Measurements from ENCODE around the gene IFNAR1. TPM values are rescaled to one million over a fixed set of nuclear protein-coding genes. Genes with fewer than 3 reads are reported as not detected.
"Not testable (repeated sequence)": the region's sequence is repeated elsewhere in the genome, so short reads cannot be mapped to it uniquely, and the experiment has no call there.

IFNAR1 gene
- total RNA-seq, 4 donors from 2014 or later: 10.3 to 30.7 (median 28.9) TPM

DNA sequence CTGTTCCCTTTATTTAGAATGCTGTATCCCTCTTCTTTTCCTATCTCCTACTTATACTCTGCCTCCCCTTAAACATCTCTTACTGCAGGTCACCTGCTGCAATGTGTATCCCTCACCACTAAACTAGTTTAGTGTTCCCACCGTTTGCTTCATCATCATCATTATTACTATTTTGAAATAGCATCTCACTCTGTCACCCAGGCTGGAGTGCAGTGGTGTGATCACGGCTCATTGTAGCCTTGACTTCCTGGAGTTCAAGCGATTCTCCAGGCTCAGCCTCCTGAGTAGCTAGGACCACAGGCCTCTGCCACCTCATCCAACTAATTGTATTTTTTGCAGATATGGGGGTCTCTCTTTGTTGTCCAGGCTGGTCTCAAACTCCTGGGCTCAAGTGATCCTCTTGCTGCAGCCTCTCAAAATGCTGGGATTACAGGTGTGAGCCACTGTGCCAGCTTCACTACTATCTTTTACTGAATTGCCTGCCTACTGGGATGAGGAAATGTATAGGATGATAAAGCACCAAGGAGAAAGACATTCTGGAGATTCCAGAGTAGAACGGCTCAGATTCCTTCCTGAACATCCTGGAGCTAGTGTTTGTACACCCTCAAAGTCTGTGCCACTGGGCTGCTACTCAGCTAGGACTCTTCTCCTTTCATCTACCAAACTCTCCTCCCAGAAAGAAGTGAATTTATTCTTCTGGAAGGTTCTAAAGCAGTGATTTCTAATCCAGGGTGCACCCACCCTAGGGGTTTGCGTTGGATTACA lies 8.6 kb upstream of the IFNAR1 start:
- no peak overlapping the region for H3K27ac ChIP-seq

DNA sequence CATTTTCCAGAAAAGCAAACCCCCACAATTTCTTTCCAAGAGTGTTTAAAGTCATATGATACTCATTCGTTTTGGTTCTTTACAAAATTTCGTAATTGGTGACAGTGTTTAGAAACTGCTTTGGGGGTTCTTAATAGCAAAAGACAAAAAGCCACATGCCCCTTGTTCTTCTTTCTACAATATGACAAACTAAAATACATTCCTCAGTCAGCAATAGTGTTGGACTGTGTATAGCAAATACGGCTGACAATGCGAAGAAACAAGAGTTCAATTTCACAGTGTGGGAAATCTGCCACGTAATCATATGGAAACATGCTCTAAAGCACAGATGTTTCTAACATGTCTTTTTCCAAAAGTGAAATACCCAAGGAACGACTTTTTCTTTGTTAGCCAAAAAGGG lies 7.6 kb upstream of the IFNAR1 start:
- no peak overlapping the region for H3K4me3 ChIP-seq
- no peaks in the 10 kb centered on the region for H3K27me3 ChIP-seq
- no peak overlapping the region for H3K27ac ChIP-seq
- no peaks in the 10 kb centered on the region for H3K36me3 ChIP-seq
- no peaks in the 10 kb centered on the region for H3K9me3 ChIP-seq
- no peaks in the 10 kb centered on the region for H3K4me1 ChIP-seq
- intact Hi-C loops (cut with DNase I; ENCODE audit: low total_unique reads): no loop called here
- WGBS, 2 donors (ENCODE audit: low coverage in 1 of 2): 58 to 73% methylated on average over 6 of the region's 6 CpGs
- no peak for DNase-seq
- TF ChIP-seq, protein P1, sequence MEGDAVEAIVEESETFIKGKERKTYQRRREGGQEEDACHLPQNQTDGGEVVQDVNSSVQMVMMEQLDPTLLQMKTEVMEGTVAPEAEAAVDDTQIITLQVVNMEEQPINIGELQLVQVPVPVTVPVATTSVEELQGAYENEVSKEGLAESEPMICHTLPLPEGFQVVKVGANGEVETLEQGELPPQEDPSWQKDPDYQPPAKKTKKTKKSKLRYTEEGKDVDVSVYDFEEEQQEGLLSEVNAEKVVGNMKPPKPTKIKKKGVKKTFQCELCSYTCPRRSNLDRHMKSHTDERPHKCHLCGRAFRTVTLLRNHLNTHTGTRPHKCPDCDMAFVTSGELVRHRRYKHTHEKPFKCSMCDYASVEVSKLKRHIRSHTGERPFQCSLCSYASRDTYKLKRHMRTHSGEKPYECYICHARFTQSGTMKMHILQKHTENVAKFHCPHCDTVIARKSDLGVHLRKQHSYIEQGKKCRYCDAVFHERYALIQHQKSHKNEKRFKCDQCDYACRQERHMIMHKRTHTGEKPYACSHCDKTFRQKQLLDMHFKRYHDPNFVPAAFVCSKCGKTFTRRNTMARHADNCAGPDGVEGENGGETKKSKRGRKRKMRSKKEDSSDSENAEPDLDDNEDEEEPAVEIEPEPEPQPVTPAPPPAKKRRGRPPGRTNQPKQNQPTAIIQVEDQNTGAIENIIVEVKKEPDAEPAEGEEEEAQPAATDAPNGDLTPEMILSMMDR (IDR thresholded peaks at IDR 0.05): no peak
- TF ChIP-seq POLR2A (IDR thresholded peaks at IDR 0.05) (no peak), EP300 (IDR thresholded peaks at IDR 0.05; ENCODE audit: low read depth) (no peak), POLR2AphosphoS5 (IDR thresholded peaks at IDR 0.05) (no peak)
- in situ Hi-C loops (cut with MboI; ENCODE audit: low pct_ligation_motif_present in 1 of 4, low pct_unique_long_range_greater_than_20kb in 1 of 4, low sequenced_read_pairs in 3 of 4): no loop called here

More for the DNA sequence above, 8.6 kb upstream of the IFNAR1 start:
- in situ Hi-C loops (cut with MboI; ENCODE audit: low pct_ligation_motif_present in 1 of 4, low pct_unique_long_range_greater_than_20kb in 1 of 4, low sequenced_read_pairs in 3 of 4) (no loop called here), intact Hi-C loops (cut with DNase I; ENCODE audit: low total_unique reads) (no loop called here)
- no peaks in the 10 kb centered on the region for H3K36me3 ChIP-seq
- no peaks in the 10 kb centered on the region for H3K4me1 ChIP-seq
- H3K9me3 ChIP-seq: no peaks in the 10 kb centered on the region
- H3K4me3 ChIP-seq: no peak overlapping the region
- 80% methylated on average over 3 to 5 of the region's 5 CpGs for WGBS, 2 donors (ENCODE audit: low coverage in 1 of 2)
- H3K27me3 ChIP-seq: no peaks in the 10 kb centered on the region
- no peak for DNase-seq
- TF ChIP-seq, protein P1 (IDR thresholded peaks at IDR 0.05): no peak
- TF ChIP-seq EP300 (IDR thresholded peaks at IDR 0.05; ENCODE audit: low read depth): no peak
- no peak for TF ChIP-seq POLR2A (IDR thresholded peaks at IDR 0.05)
- TF ChIP-seq POLR2AphosphoS5 (IDR thresholded peaks at IDR 0.05): no peak

DNA sequence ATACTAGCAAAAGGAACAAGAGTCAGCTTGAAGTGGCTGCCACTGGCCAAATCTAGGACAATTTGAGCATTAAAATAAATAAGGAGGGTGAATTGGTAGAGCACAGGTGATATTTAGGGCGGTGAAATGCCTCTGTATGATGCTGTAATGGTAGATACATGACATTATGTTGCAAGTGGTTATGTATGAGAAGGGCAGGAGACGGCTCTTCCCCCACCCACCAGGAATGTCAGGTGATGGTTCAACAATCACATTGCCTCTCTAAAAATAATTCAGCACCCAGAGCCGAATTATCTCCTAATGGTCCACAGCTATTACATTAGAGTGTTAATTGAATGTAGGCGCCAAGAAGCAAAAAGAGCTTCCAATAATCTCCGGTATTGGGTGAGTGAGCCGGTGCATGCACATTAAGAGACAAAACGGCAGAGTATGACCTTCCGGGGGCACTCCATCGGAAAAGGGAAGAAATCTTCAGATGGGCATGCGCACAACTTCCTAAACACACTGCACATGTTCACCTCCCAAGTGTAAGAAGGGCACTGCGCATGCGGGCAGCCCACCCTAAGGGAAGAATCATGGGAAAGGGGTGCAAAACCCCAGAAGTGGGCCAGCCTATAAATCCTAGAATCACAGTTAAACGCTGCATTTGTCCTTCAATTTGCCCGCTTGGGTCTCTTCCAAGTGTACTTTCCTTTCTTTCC lies 6.8 kb upstream of the IFNAR1 start:
- no peaks in the 10 kb centered on the region for H3K36me3 ChIP-seq
- no peaks in the 10 kb centered on the region for H3K4me1 ChIP-seq
- no peak overlapping the region for H3K27ac ChIP-seq
- no peak overlapping the region for H3K4me3 ChIP-seq
- in situ Hi-C loops (cut with MboI; ENCODE audit: low pct_ligation_motif_present in 1 of 4, low pct_unique_long_range_greater_than_20kb in 1 of 4, low sequenced_read_pairs in 3 of 4): no loop called here
- 81 to 87% methylated on average over 11 to 14 of the region's 14 CpGs for WGBS, 2 donors (ENCODE audit: low coverage in 1 of 2)
- intact Hi-C loops (cut with DNase I; ENCODE audit: low total_unique reads): no loop called here
- TF ChIP-seq POLR2AphosphoS5 (IDR thresholded peaks at IDR 0.05) (no peak), POLR2A (IDR thresholded peaks at IDR 0.05) (no peak), EP300 (IDR thresholded peaks at IDR 0.05; ENCODE audit: low read depth) (no peak)
- TF ChIP-seq, protein P1 (IDR thresholded peaks at IDR 0.05): no peak
- DNase-seq: no peak
- no peaks in the 10 kb centered on the region for H3K9me3 ChIP-seq
- no peaks in the 10 kb centered on the region for H3K27me3 ChIP-seq

DNA sequence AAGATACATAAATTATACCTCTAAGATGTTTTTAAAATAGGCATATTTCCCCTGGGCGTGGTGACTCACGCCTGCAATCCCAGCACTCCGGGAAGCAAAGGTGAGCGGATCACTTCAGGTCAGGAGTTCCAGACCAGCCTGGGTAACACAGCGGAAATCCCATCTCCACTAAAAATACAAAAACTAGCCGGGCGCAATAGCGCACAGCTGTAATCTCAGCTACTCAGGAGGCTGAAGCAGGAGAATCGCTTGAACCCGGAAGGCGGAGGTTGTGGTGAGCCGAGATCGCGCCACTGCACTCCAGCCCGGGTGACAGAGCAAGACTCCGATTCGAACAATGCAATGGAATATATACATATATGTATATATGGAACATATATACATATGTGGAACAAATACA lies 3.8 kb upstream of the IFNAR1 start:
- H3K36me3 ChIP-seq; H3K9me3 ChIP-seq; H3K27ac ChIP-seq; intact Hi-C loops (cut with DNase I; ENCODE audit: low total_unique reads); H3K4me3 ChIP-seq; in situ Hi-C loops (cut with MboI; ENCODE audit: low pct_ligation_motif_present in 1 of 4, low pct_unique_long_range_greater_than_20kb in 1 of 4, low sequenced_read_pairs in 3 of 4); H3K27me3 ChIP-seq; H3K4me1 ChIP-seq: not testable (repeated sequence)
- 89 to 91% methylated on average over 3 to 17 of the region's 17 CpGs for WGBS, 2 donors (ENCODE audit: low coverage in 1 of 2)
- DNase-seq: peak; percentile 10
- TF ChIP-seq POLR2AphosphoS5 (IDR thresholded peaks at IDR 0.05): peak in 1 of 3 donors; percentile 15

DNA sequence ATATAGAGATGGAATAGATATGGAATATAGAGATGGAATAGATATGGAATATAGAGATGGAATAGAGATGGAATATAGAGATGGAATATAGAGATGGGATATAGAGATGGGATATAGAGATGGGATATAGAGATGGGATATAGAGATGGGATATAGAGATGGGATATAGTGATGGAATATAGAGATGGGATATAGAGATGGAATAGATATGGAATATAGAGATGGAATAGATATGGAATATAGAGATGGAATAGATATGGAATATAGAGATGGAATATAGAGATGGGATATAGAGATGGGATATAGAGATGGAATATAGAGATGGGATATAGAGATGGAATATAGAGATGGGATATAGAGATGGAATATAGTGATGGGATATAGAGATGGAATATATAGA lies 1.2 kb upstream of the IFNAR1 start:
- Histone ChIP-seq H3K4me3 (peak overlapping the region in 1 of 4 donors; percentile 74), H3K4me1 (peaks cover 0 to 29% (median 19%) of the 10 kb centered on the region in 4 donors), H3K27ac (peak overlapping the region; percentile 95 to 98 (median 98))
- intact Hi-C loops (cut with DNase I; ENCODE audit: low total_unique reads); H3K9me3 ChIP-seq; H3K36me3 ChIP-seq; in situ Hi-C loops (cut with MboI; ENCODE audit: low pct_ligation_motif_present in 1 of 4, low pct_unique_long_range_greater_than_20kb in 1 of 4, low sequenced_read_pairs in 3 of 4); H3K27me3 ChIP-seq; DNase-seq: not testable (repeated sequence)

Measured in transverse colon (tissue), 4 donors.